ENCODE data around the gene ZNF529. TPM values are rescaled to one million over a fixed set of nuclear protein-coding genes. Genes with fewer than 3 reads are reported as not detected.
A peak's percentile ranks its signal among the peaks of the same experiment; 100 is the strongest.

ZNF529 gene
- total and polyA plus RNA-seq, 2 of the 13 experiments (the other 11 are each of a cell fraction or from before 2014, with no cell fraction given): 9.3 to 10.6 TPM

DNA sequence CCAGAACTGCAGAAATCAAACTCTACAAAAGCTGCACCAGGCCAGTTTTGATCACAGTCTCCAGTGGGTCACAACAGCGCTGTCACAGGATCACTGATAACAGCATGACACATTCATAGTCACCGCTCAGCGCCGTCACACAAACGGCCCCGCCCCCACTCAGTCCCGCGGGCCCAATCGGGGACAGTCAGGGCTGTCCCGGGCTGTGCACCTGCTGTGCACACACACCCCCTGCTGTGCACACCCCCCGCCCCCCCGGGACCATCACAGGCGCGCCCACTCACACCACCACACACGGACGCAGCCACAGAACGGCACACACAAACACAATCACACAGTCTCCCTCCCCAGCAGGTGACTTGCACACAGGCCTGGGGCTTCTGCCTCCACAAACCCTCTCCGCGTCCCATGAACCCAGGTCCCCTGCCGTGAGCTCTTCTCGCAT is 31.6 kb upstream of the ZNF529 start (continued):
- TF ChIP-seq, protein P1, sequence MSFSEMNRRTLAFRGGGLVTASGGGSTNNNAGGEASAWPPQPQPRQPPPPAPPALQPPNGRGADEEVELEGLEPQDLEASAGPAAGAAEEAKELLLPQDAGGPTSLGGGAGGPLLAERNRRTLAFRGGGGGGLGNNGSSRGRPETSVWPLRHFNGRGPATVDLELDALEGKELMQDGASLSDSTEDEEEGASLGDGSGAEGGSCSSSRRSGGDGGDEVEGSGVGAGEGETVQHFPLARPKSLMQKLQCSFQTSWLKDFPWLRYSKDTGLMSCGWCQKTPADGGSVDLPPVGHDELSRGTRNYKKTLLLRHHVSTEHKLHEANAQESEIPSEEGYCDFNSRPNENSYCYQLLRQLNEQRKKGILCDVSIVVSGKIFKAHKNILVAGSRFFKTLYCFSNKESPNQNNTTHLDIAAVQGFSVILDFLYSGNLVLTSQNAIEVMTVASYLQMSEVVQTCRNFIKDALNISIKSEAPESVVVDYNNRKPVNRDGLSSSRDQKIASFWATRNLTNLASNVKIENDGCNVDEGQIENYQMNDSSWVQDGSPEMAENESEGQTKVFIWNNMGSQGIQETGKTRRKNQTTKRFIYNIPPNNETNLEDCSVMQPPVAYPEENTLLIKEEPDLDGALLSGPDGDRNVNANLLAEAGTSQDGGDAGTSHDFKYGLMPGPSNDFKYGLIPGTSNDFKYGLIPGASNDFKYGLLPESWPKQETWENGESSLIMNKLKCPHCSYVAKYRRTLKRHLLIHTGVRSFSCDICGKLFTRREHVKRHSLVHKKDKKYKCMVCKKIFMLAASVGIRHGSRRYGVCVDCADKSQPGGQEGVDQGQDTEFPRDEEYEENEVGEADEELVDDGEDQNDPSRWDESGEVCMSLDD (CRISPR knock-in tag; IDR thresholded peaks at IDR 0.05; ENCODE audit: borderline replicate concordance): no peak
- TF ChIP-seq, protein P2, sequence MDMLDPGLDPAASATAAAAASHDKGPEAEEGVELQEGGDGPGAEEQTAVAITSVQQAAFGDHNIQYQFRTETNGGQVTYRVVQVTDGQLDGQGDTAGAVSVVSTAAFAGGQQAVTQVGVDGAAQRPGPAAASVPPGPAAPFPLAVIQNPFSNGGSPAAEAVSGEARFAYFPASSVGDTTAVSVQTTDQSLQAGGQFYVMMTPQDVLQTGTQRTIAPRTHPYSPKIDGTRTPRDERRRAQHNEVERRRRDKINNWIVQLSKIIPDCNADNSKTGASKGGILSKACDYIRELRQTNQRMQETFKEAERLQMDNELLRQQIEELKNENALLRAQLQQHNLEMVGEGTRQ (IDR thresholded peaks at IDR 0.05; ENCODE audit: low read depth, low read length): no peak
- TF ChIP-seq, protein P2 (CRISPR knock-in tag; IDR thresholded peaks at IDR 0.05; ENCODE audit: borderline replicate concordance): peak; percentile 33; the same call in 1 of the 2 replicates
- TF ChIP-seq SNRNP70 (IDR thresholded peaks at IDR 0.05; ENCODE audit: low read depth, low read length) (no peak), PRMT3 (CRISPR knock-in tag; IDR thresholded peaks at IDR 0.05; ENCODE audit: borderline replicate concordance, low read depth) (no peak), MAZ (IDR thresholded peaks at IDR 0.05; ENCODE audit: borderline replicate concordance, low read depth, low read length) (0 out of 2 replicates have a peak, but pooled peaks have one; percentile 47), MAZ (CRISPR knock-in tag; IDR thresholded peaks at IDR 0.05; ENCODE audit: low read depth) (no peak), ZFP90 (CRISPR knock-in tag; IDR thresholded peaks at IDR 0.05; ENCODE audit: borderline replicate concordance) (0 out of 2 replicates have a peak, but pooled peaks have one; percentile 67), ZC3H13 (CRISPR knock-in tag; IDR thresholded peaks at IDR 0.05) (no peak; the same call in 1 of the 2 replicates), ZNF281 (CRISPR knock-in tag; IDR thresholded peaks at IDR 0.05; ENCODE audit: borderline replicate concordance) (peak; percentile 56; the same call in 1 of the 2 replicates)
- TF ChIP-seq, protein P3, sequence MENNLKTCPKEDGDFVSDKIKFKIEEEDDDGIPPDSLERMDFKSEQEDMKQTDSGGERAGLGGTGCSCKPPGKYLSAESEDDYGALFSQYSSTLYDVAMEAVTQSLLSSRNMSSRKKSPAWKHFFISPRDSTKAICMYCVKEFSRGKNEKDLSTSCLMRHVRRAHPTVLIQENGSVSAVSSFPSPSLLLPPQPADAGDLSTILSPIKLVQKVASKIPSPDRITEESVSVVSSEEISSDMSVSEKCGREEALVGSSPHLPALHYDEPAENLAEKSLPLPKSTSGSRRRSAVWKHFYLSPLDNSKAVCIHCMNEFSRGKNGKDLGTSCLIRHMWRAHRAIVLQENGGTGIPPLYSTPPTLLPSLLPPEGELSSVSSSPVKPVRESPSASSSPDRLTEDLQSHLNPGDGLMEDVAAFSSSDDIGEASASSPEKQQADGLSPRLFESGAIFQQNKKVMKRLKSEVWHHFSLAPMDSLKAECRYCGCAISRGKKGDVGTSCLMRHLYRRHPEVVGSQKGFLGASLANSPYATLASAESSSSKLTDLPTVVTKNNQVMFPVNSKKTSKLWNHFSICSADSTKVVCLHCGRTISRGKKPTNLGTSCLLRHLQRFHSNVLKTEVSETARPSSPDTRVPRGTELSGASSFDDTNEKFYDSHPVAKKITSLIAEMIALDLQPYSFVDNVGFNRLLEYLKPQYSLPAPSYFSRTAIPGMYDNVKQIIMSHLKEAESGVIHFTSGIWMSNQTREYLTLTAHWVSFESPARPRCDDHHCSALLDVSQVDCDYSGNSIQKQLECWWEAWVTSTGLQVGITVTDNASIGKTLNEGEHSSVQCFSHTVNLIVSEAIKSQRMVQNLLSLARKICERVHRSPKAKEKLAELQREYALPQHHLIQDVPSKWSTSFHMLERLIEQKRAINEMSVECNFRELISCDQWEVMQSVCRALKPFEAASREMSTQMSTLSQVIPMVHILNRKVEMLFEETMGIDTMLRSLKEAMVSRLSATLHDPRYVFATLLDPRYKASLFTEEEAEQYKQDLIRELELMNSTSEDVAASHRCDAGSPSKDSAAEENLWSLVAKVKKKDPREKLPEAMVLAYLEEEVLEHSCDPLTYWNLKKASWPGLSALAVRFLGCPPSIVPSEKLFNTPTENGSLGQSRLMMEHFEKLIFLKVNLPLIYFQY (CRISPR knock-in tag; IDR thresholded peaks at IDR 0.05; ENCODE audit: borderline replicate concordance): peak; percentile 51; the same call in 1 of the 2 replicates

Measured in HepG2 (cell line).